Right ventricle myocardium superior (tissue), 1 donor: ENCODE results near the gene SAMM50. TPM values are rescaled to one million over a fixed set of nuclear protein-coding genes. Genes with fewer than 3 reads are reported as not detected.

Experiments
- ATAC-seq: fragments of 200-7000 bp; cut with Tn5 transposase; one replicate; pipeline ENCODE4 v1.9.1; 2020; ENCODE audit warnings: mild to moderate bottlenecking; ENCODE audit not compliant: poor library complexity
- DNase-seq: peaks from one replicate; pipeline ENCODE4 v3.0.0-alpha.2; 2020
- intact Hi-C: fragments of 100-400 bp; cut with DNase I; formaldehyde crosslinking; loops from one replicate; pipeline ENCODE4 v1.11.2; 2022
- long read RNA-seq: library from polyadenylated mRNA; unstranded; transcript quantifications from one replicate; pipeline ENCODE4 v2.0.0, GENCODE V29; 2021
- total RNA-seq: library from RNA; stranded (reverse); fragmentation: NEBNext Ultra II Directional; extraction: Animal tissue kit (Norgen Biotek cat#: 25700); gene quantifications from one replicate; pipeline ENCODE4 v1.2.1, GENCODE V29; 2021
- donor health status: DM: no; HTN: yes; CAD: no; lungs with severe emphysema.

SAMM50 gene
- 78.0 TPM for total RNA-seq
- long read RNA-seq, transcript SAMM50-201 (15 exons, 1,717 nt): major isoform, 224 of 257 reads
- long read RNA-seq, partial matches to known transcripts: 25 of 257 reads
- long read RNA-seq, other reads (novel, unspliced or antisense): 8 of 257 reads

- DNase-seq (peak; percentile 96), ATAC-seq (peak; percentile 99)
- intact Hi-C loops: no loop called here
These were observed at the start of gene SAMM50 for GRCh38 chr22:43955040-43955882. Gene SAMM50, plus strand, starts transcription at chr22:43955442. Its CDS starts 136 bp downstream, at chr22:43955578.

GRCh38 chr22:43905681-43906080 is 49.6 kb upstream of the SAMM50 start:
- ATAC-seq (no peak), DNase-seq (no peak)
- intact Hi-C loops: no loop called here

- intact Hi-C loops: no loop called here
- DNase-seq (no peak), ATAC-seq (no peak)
These were observed 45.5 kb upstream of the SAMM50 start for GRCh38 chr22:43909708-43910107.

GRCh38 chr22:43910178-43910695 is 45.0 kb upstream of the SAMM50 start:
- intact Hi-C loops: no loop called here
- ATAC-seq: no peak
- DNase-seq: no peak

- ATAC-seq: no peak
- intact Hi-C loops: no loop called here
These were observed 43.9 kb upstream of the SAMM50 start for GRCh38 chr22:43911351-43911750.

GRCh38 chr22:43917521-43917920 is 37.7 kb upstream of the SAMM50 start:
- ATAC-seq (no peak), DNase-seq (no peak)
- intact Hi-C loops: no loop called here

More at GRCh38 chr22:43911351-43911750, 43.9 kb upstream of the SAMM50 start:
- DNase-seq: no peak

GRCh38 chr22:43919106-43919973 is 35.9 kb upstream of the SAMM50 start:
- no peak for DNase-seq
- ATAC-seq: no peak
- intact Hi-C loops: no loop called here

GRCh38 chr22:43921370-43921769 is 33.9 kb upstream of the SAMM50 start:
- ATAC-seq (no peak), DNase-seq (no peak)
- intact Hi-C loops: no loop called here

- no peak for ATAC-seq
These were observed 33.1 kb upstream of the SAMM50 start for GRCh38 chr22:43922123-43922522.

GRCh38 chr22:43923191-43923590 is 32.1 kb upstream of the SAMM50 start:
- ATAC-seq: no peak
- DNase-seq: no peak
- intact Hi-C loops: no loop called here

More at GRCh38 chr22:43922123-43922522, 33.1 kb upstream of the SAMM50 start:
- DNase-seq: no peak
- intact Hi-C loops: no loop called here

GRCh38 chr22:43923631-43924464 is 31.4 kb upstream of the SAMM50 start, which contains the start of gene PNPLA3:
Gene PNPLA3, plus strand, starts transcription at chr22:43923805. Its CDS starts 107 bp downstream, at chr22:43923912.
- DNase-seq: peak; percentile 94
- intact Hi-C loops: no loop called here
- ATAC-seq: peak; percentile 98

- intact Hi-C loops: no loop called here
- no peak for DNase-seq
- ATAC-seq: no peak
These were observed 30.4 kb upstream of the SAMM50 start for GRCh38 chr22:43924877-43925276.

- DNase-seq: no peak
- intact Hi-C loops: no loop called here
- no peak for ATAC-seq
These were observed 29.6 kb upstream of the SAMM50 start for GRCh38 chr22:43925433-43926348.

GRCh38 chr22:43926349-43926710 is 28.9 kb upstream of the SAMM50 start:
- no peak for ATAC-seq
- intact Hi-C loops: no loop called here
- no peak for DNase-seq

- DNase-seq (no peak), ATAC-seq (no peak)
- intact Hi-C loops: no loop called here
These were observed 26.8 kb upstream of the SAMM50 start for GRCh38 chr22:43928468-43928867.

GRCh38 chr22:43928908-43929307 is 26.3 kb upstream of the SAMM50 start:
- intact Hi-C loops: no loop called here
- DNase-seq: no peak
- no peak for ATAC-seq

GRCh38 chr22:43931771-43932170 is 23.5 kb upstream of the SAMM50 start:
- intact Hi-C loops: no loop called here
- ATAC-seq (no peak), DNase-seq (no peak)
